Measurements from ENCODE around the gene EZH2. TPM values are rescaled to one million over a fixed set of nuclear protein-coding genes. Genes with fewer than 3 reads are reported as not detected.

The EZH2 gene
- polyA plus RNA-seq, 4 donors, result 31.4 to 48.5 (median 40.6) TPM

GRCh38 chr7:148862481-148862880 lies 21.6 kb downstream of the EZH2 start:
- no peak for DNase-seq (ENCODE audit: low read depth in 4 of 4, low spot score in 3 of 4)

DNA sequence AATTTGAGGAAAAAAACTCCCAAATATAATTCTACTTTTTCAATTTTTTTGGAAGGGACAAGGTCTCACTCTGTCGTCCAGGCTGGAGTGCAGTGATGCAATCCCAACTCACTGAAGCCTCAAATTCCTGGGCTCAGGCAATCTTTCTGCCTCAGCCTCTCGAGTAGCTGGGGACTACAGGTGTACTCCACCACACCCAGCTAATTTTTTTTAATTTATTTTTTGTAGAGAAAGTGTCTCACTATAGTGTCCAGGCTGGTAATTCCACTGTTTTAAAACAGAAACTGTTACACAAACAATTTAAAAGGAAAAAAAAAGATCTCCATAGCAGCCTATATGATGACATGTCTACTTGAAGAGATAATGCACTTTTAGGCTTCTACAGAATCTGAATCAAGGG lies 25.6 kb downstream of the EZH2 start:
- no peak for DNase-seq (ENCODE audit: low read depth in 4 of 4, low spot score in 3 of 4)

DNA sequence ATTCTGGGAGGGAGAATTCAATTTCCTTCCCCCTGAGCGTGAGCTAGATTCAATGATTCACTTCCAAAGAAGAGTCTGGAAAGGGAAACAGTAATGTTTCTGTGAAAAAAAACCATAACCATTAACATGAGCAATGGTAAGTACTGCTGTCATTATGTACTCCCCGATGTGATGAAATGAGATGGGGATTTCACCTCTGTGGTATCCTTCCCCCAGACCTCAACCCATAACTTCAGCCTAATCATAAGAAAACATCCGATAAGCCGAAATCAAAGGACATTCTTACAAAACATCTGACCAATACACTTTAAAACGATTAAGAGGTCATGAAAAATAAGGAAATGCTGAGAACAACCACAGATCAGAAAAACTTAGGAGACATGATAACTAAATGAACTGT lies 27.2 kb downstream of the EZH2 start:
- no peak for DNase-seq (ENCODE audit: low read depth in 4 of 4, low spot score in 3 of 4)

DNA sequence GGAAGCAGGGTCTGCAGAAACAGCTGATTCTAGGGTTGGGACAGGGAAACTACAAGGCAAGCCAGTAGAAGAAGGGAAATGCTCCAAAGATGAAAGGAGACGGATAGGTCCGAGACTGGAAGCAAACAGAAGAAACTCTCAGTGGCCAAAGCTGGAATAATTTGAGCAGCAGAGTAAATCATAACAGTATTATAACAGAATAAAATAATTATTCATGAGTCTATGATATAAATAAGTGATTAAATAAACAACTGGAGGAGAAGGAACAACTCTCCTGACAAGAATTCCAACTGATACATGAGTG lies 27.6 kb downstream of the EZH2 start:
- no peak for DNase-seq (ENCODE audit: low read depth in 4 of 4, low spot score in 3 of 4)

- DNase-seq (ENCODE audit: low read depth in 4 of 4, low spot score in 3 of 4), result no peak
These were observed 29.1 kb downstream of the EZH2 start for GRCh38 chr7:148854983-148855382.

DNA sequence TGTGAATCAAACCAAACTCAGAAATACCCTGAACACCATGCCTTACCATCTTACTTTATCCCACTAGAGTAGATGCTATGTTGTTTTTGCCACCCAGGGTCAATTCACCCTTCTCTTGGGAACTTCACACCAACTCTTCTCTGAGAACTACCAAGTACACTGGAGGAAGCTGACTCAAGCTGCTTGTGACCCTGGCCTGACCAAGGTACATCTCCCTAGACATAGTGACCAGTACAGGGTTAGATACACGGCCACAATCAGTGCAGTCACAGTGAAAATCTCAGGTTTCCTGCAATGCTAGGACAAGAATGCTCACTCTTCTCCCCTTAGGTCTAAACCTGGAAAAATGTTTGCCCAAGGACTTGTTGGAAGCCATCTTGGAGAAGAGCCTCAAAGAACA lies 31.8 kb downstream of the EZH2 start:
- DNase-seq (ENCODE audit: low read depth in 4 of 4, low spot score in 3 of 4), result no peak

DNA sequence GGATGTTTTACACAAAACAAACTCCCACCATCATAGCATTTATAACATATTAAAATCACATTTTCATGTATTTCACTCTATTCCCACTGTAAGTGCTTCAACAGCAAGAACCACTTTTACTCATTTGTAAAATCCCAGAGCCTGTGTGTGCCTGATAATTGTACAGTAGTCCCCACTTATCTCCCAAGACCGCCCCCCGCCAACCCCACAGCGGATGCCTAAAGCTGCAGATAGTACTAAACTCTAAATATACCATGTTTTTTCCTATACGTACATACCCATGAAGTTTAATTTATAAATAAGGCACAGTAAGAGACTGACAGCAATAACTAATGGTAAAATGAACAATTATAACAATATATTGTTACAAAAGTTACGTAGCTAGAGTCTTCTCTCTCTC lies 33.5 kb downstream of the EZH2 start:
- no peak for DNase-seq (ENCODE audit: low read depth in 4 of 4, low spot score in 3 of 4)

DNA sequence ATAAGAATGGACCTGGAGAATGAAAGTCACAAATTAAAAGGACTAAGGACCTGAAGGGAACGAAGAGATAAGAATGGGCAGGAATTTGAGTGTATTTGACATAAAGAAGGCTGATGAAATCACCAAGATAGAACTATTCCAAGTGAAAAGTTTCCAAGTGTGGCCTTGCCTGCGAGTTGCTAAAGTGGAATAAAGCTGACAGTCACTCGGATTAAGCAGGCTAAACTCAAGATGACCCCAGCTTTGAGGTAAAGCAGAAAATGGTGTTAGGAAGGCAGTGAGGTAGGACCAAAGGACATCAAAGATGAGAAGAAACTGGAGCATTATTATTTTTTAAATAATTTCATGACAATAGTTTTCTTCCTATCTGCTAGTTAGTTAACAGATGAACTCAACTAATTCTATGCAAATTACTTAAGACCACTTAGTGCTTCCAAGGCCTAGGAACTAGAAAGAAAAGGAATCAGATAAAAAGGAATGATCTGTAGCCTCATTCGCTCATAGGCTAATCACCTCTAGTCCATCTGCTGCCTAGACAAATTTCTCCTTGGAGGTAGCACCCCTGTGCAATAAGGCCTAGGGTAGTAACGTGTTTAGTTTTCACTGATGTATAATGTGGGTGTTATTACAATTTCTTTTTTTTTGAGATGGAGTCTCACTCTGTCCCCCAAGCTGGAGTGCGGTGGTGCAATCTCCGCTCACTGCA lies 34.5 kb downstream of the EZH2 start:
- no peak for DNase-seq (ENCODE audit: low read depth in 4 of 4, low spot score in 3 of 4)

DNA sequence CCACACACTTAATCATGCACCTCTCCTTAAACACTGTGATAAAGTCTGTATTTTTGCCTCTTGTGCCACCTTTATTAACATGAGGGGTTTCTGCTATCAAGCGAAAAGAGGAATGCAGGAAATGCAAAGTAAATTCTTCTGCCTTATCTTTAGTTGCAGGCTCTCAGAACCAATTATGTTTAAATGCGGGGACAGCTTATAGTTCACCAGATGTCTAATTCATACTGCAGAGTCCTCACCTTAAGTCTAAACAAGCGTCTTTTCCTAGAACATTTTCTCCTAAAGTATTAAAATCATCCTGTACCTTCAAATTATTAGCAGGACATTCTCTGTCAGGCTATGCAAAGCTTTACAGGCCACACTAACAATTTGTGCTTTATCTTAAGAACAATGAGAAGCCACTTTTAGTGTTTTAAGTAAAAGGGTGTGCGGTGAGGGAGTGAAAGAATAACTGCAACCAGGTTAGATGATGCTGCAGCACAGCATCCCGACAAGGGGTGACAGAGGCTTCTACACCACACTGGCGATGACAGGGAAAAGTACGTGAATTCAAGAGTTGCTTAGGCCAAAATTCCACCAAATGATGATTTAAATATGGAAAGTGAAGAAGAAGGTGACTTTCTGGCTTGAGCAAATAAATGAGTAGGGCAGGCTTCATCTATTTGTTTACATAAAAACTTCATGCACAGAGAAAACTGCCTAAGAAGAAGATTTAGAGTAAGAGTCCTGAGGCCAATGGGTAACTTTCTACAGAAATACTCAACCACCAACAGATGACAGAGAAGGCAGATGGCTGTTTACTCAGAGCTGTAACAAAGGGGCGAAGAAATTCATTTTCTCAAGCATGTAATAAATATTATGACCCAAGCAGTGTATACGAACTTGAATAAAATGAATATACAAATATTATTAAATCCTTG lies 36.0 kb downstream of the EZH2 start:
- no peak for DNase-seq (ENCODE audit: low read depth in 4 of 4, low spot score in 3 of 4)

DNA sequence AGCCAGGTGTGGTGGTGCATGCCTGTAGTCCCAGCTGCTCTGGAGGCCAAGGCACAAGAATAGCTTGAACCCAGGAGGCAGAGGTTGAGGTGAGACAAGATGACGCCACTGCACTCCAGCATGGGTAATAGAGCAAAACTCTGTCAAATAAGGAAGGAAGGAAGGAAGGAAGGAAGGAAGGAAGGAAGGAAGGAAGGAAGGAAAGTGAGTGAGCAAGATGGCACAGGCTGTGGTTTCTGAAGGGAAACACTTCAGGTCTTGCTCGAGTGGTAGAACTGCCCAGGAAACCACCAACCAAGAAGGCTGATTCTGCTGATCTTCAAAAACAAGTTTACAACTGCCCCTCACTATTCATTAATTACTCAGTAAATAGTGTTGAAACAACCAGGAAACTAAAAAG lies 45.2 kb downstream of the EZH2 start:
- no peak for DNase-seq (ENCODE audit: low read depth in 4 of 4, low spot score in 3 of 4)

- no peak for DNase-seq (ENCODE audit: low read depth in 4 of 4, low spot score in 3 of 4)
These were observed 48.2 kb downstream of the EZH2 start for GRCh38 chr7:148835854-148836253.

GRCh38 chr7:148834605-148835004 lies 49.5 kb downstream of the EZH2 start:
- no peak for DNase-seq (ENCODE audit: low read depth in 4 of 4, low spot score in 3 of 4)

DNA sequence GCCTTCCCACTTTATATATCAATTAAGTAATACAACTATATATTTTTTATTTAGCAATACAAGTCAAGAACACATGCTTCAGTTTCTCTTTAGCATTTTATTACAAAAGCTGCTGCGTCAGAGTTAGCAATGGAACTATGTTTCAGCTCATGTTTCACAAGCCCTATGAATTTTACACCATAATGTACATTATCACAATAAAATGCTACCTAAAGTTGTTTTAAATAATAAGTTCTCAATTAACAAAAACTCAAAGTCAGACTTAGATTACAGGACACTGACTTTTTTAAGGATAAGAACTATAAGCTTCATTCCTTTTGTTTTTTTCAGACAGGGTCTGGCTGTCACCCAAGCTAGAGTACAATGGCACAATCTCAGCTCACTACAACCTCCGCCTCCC lies 52.3 kb downstream of the EZH2 start:
- no peak for DNase-seq (ENCODE audit: low read depth in 4 of 4, low spot score in 3 of 4)

- DNase-seq (ENCODE audit: low read depth in 4 of 4, low spot score in 3 of 4), result no peak
These were observed 53.0 kb downstream of the EZH2 start for GRCh38 chr7:148830897-148831692.

GRCh38 chr7:148828965-148829364 lies 55.1 kb downstream of the EZH2 start:
- no peak for DNase-seq (ENCODE audit: low read depth in 4 of 4, low spot score in 3 of 4)

DNA sequence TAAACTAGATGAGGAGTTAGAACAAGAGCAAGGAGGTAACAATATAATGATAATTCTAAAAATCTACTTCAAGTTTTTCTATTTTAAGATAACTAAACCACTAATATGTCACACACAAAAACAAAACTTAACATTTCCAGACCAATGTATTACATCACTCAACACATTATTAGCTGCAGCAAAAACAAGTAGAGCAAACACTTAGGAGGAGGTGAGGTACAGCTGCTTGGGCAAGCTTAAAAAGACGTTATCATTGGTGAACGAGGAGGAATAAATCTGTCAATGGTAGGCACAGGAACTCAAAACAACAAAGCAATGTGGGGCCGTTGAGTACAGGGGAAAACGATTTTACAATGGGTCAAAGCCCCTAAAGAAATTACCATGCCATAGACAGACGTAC lies 58.8 kb downstream of the EZH2 start:
- no peak for DNase-seq (ENCODE audit: low read depth in 4 of 4, low spot score in 3 of 4)

DNA sequence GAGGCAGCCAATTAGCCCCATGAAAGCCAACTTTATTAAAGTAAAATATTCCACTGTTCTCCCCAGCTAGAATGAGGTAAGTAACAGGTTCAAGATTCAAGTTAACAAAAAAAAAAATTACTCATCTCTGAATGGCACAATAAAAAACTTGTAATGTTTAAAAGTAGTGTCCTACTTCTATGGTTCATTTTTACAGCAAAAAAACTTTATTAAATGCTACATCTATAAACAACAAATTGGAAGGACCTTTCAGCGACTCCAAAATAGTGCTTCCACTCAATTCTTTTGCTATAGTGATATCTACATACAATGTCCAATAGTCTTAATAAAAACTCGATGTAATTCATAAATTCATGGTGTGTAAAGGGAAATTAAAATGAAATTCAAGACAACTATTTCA lies 59.2 kb downstream of the EZH2 start:
- DNase-seq (ENCODE audit: low read depth in 4 of 4, low spot score in 3 of 4), result no peak

DNA sequence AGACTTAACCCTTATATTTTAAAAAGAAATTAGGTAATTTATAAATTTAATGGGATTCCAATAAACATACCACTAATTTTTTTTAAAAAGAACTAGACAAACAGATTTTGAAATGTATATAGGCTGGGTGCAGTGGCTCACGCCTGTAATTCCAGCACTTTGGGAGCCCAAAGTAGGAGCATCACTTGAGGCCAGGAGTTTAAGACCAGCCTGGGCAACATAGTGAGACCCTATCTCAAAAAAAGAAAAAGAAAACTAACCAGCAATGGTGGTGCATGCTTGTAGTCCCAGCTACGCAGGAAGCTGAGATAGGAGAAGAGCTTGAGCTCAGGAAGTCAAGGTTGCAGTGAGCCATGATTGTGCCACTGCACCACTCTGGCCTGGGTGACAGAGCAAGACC lies 62.7 kb downstream of the EZH2 start:
- DNase-seq (ENCODE audit: low read depth in 4 of 4, low spot score in 3 of 4), result no peak

DNA sequence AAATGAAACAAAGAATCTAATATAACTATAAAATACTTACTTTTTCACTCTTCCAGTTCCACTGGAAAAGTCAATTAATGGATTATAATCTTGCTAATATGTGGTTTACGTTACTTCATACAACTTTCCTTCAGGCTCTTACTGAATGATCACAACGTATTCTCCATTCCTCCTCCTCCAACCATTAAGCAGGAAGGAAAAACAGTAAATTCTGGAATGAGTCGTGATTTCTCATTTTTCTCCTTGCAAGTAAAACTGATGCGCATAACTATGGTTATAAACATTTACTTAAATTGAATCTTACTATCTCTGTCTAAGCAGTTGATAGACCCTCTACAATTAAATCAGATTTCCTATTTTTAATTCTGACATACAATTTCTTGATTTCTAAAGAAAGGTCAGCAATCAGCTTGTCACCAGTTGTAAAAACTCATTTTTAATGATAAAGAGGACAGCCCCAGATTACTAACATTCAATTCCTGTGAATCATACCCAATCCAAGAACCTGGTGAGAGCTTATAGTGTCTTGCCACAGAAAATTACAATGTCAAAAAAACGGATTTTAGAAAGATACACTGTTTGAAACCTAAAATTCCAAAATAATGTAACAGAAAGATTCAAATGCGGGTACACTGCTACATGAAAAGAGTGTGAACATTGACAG lies 64.3 kb downstream of the EZH2 start:
- no peak for DNase-seq (ENCODE audit: low read depth in 4 of 4, low spot score in 3 of 4)

GRCh38 chr7:148815612-148816011 lies 68.5 kb downstream of the EZH2 start:
- no peak for DNase-seq (ENCODE audit: low read depth in 4 of 4, low spot score in 3 of 4)
